Measurements from ENCODE around the gene PRR7.

PRR7 gene

GRCh38 chr5:177454397-177455035 is 7.9 kb downstream of the PRR7 start:
- Histone ChIP-seq H3K27me3 (ENCODE audit: control insufficient read depth, insufficient read depth, low read length, poor library complexity, severe bottlenecking) (no peaks in the 10 kb centered on the region), H3K4me1 (ENCODE audit: control insufficient read depth, insufficient read depth, low read length) (peaks cover 18% of the 10 kb centered on the region), H3K36me3 (ENCODE audit: control insufficient read depth, insufficient read depth, low read length) (peaks cover 22% of the 10 kb centered on the region), H3K4me3 (ENCODE audit: insufficient read depth, low read depth, low read length) (peak overlapping the region; percentile 68), H3K27ac (ENCODE audit: insufficient read depth, low read depth, low read length, poor library complexity, severe bottlenecking) (peak overlapping the region; percentile 89), H3K9me3 (ENCODE audit: control insufficient read depth, low read length) (no peaks in the 10 kb centered on the region)
- WGBS, 2 experiments = 0% methylated on average over 84 of the region's 84 CpGs

GRCh38 chr5:177455036-177455660 is 8.5 kb downstream of the PRR7 start:
- WGBS, 2 experiments = 0 to 1% methylated on average over 80 of the region's 80 CpGs
- no peaks in the 10 kb centered on the region for H3K27me3 ChIP-seq (ENCODE audit: control insufficient read depth, insufficient read depth, low read length, poor library complexity, severe bottlenecking)
- H3K4me3 ChIP-seq (ENCODE audit: insufficient read depth, low read depth, low read length) = peak overlapping the region; percentile 68
- no peaks in the 10 kb centered on the region for H3K9me3 ChIP-seq (ENCODE audit: control insufficient read depth, low read length)
- H3K4me1 ChIP-seq (ENCODE audit: control insufficient read depth, insufficient read depth, low read length) = peaks cover 17% of the 10 kb centered on the region
- peak overlapping the region; percentile 89 for H3K27ac ChIP-seq (ENCODE audit: insufficient read depth, low read depth, low read length, poor library complexity, severe bottlenecking)
- peaks cover 28% of the 10 kb centered on the region for H3K36me3 ChIP-seq (ENCODE audit: control insufficient read depth, insufficient read depth, low read length)

GRCh38 chr5:177455661-177456590 is 9.3 kb downstream of the PRR7 start:
- H3K4me3 ChIP-seq (ENCODE audit: insufficient read depth, low read depth, low read length) = peak overlapping the region; percentile 68
- 4% methylated on average over 76 of the region's 76 CpGs for WGBS, 2 experiments

GRCh38 chr5:177456591-177456964 is 10.0 kb downstream of the PRR7 start:
- WGBS, 2 experiments = 58 to 61% methylated on average over 10 to 12 of the region's 12 CpGs
- Histone ChIP-seq H3K27me3 (ENCODE audit: control insufficient read depth, insufficient read depth, low read length, poor library complexity, severe bottlenecking) (no peaks in the 10 kb centered on the region), H3K9me3 (ENCODE audit: control insufficient read depth, low read length) (no peaks in the 10 kb centered on the region), H3K4me3 (ENCODE audit: insufficient read depth, low read depth, low read length) (no peak overlapping the region), H3K27ac (ENCODE audit: insufficient read depth, low read depth, low read length, poor library complexity, severe bottlenecking) (peak overlapping the region; percentile 8), H3K4me1 (ENCODE audit: control insufficient read depth, insufficient read depth, low read length) (peaks cover 17% of the 10 kb centered on the region), H3K36me3 (ENCODE audit: control insufficient read depth, insufficient read depth, low read length) (peaks cover 36% of the 10 kb centered on the region)

More at GRCh38 chr5:177455661-177456590, 9.3 kb downstream of the PRR7 start:
- Histone ChIP-seq H3K9me3 (ENCODE audit: control insufficient read depth, low read length) (no peaks in the 10 kb centered on the region), H3K36me3 (ENCODE audit: control insufficient read depth, insufficient read depth, low read length) (peaks cover 34% of the 10 kb centered on the region), H3K27ac (ENCODE audit: insufficient read depth, low read depth, low read length, poor library complexity, severe bottlenecking) (peak overlapping the region; percentile 89), H3K4me1 (ENCODE audit: control insufficient read depth, insufficient read depth, low read length) (peaks cover 17% of the 10 kb centered on the region), H3K27me3 (ENCODE audit: control insufficient read depth, insufficient read depth, low read length, poor library complexity, severe bottlenecking) (no peaks in the 10 kb centered on the region)

GRCh38 chr5:177456976-177457851 is 10.6 kb downstream of the PRR7 start:
- Histone ChIP-seq H3K27me3 (ENCODE audit: control insufficient read depth, insufficient read depth, low read length, poor library complexity, severe bottlenecking) (no peaks in the 10 kb centered on the region), H3K36me3 (ENCODE audit: control insufficient read depth, insufficient read depth, low read length) (peaks cover 41% of the 10 kb centered on the region), H3K4me1 (ENCODE audit: control insufficient read depth, insufficient read depth, low read length) (peaks cover 17% of the 10 kb centered on the region), H3K27ac (ENCODE audit: insufficient read depth, low read depth, low read length, poor library complexity, severe bottlenecking) (peak overlapping the region; percentile 38), H3K4me3 (ENCODE audit: insufficient read depth, low read depth, low read length) (no peak overlapping the region), H3K9me3 (ENCODE audit: control insufficient read depth, low read length) (no peaks in the 10 kb centered on the region)
- WGBS, 2 experiments = 86 to 89% methylated on average over 24 of the region's 24 CpGs

GRCh38 chr5:177457852-177458681 is 11.5 kb downstream of the PRR7 start:
- H3K27ac ChIP-seq (ENCODE audit: insufficient read depth, low read depth, low read length, poor library complexity, severe bottlenecking) = peak overlapping the region; percentile 85
- no peaks in the 10 kb centered on the region for H3K27me3 ChIP-seq (ENCODE audit: control insufficient read depth, insufficient read depth, low read length, poor library complexity, severe bottlenecking)
- 87 to 88% methylated on average over 20 of the region's 20 CpGs for WGBS, 2 experiments
- H3K4me3 ChIP-seq (ENCODE audit: insufficient read depth, low read depth, low read length) = no peak overlapping the region
- H3K4me1 ChIP-seq (ENCODE audit: control insufficient read depth, insufficient read depth, low read length) = peaks cover 17% of the 10 kb centered on the region
- peaks cover 46% of the 10 kb centered on the region for H3K36me3 ChIP-seq (ENCODE audit: control insufficient read depth, insufficient read depth, low read length)
- no peaks in the 10 kb centered on the region for H3K9me3 ChIP-seq (ENCODE audit: control insufficient read depth, low read length)

GRCh38 chr5:177458912-177459350 is 12.3 kb downstream of the PRR7 start:
- Histone ChIP-seq H3K9me3 (ENCODE audit: control insufficient read depth, low read length) (no peaks in the 10 kb centered on the region), H3K36me3 (ENCODE audit: control insufficient read depth, insufficient read depth, low read length) (peaks cover 52% of the 10 kb centered on the region), H3K27me3 (ENCODE audit: control insufficient read depth, insufficient read depth, low read length, poor library complexity, severe bottlenecking) (no peaks in the 10 kb centered on the region), H3K4me1 (ENCODE audit: control insufficient read depth, insufficient read depth, low read length) (peaks cover 17% of the 10 kb centered on the region), H3K27ac (ENCODE audit: insufficient read depth, low read depth, low read length, poor library complexity, severe bottlenecking) (peak overlapping the region; percentile 85), H3K4me3 (ENCODE audit: insufficient read depth, low read depth, low read length) (no peak overlapping the region)
- WGBS, 2 experiments = 94 to 96% methylated on average over 14 of the region's 14 CpGs

- no peak overlapping the region for H3K4me3 ChIP-seq (ENCODE audit: insufficient read depth, low read depth, low read length)
- 85 to 86% methylated on average over 11 of the region's 11 CpGs for whole genome bisulfite sequencing, 2 experiments
Observed at GRCh38 chr5:177459357-177459756, 12.7 kb downstream of the PRR7 start.

More at GRCh38 chr5:177459357-177459756, 12.7 kb downstream of the PRR7 start:
- Histone ChIP-seq H3K36me3 (ENCODE audit: control insufficient read depth, insufficient read depth, low read length) (peaks cover 52% of the 10 kb centered on the region), H3K4me1 (ENCODE audit: control insufficient read depth, insufficient read depth, low read length) (peaks cover 17% of the 10 kb centered on the region), H3K9me3 (ENCODE audit: control insufficient read depth, low read length) (no peaks in the 10 kb centered on the region), H3K27ac (ENCODE audit: insufficient read depth, low read depth, low read length, poor library complexity, severe bottlenecking) (peak overlapping the region; percentile 48), H3K27me3 (ENCODE audit: control insufficient read depth, insufficient read depth, low read length, poor library complexity, severe bottlenecking) (no peaks in the 10 kb centered on the region)

Data from ectodermal cell (in vitro differentiated cells).